Spleen (tissue), 11 donors: ENCODE measurements around the gene NPPB. TPM values are rescaled to one million over a fixed set of nuclear protein-coding genes. Genes with fewer than 3 reads are reported as not detected.

Source experiments
- DNase-seq: peaks from one replicate; pipeline ENCODE4 v3.0.0-alpha.2; 2020
- H3K27ac ChIP-seq, 8 donors: fragments of 200-600 bp; sonication (generic) in 7 of 8; 1 replicate in 4 of 8; 2 replicates in 4 of 8; pipeline versions ENCODE4 v1.5.0 to v1.8.0; 2016 to 2021; ENCODE audit warnings: inconsistent platforms in 4 of 8, mild to moderate bottlenecking in 4 of 8, moderate library complexity in 1 of 8
- H3K27me3 ChIP-seq, 7 donors: fragments of 200-600 bp; sonication (generic) in 6 of 7; replicated peaks in 1 of 7; 1 replicate in 4 of 7; 2 replicates in 3 of 7; pipeline versions ENCODE4 v1.5.0 to v1.8.0; 2016 to 2021; ENCODE audit warnings: inconsistent platforms in 3 of 7, mild to moderate bottlenecking in 1 of 7
- H3K36me3 ChIP-seq, 6 donors: fragments of 200-600 bp; sonication (generic) in 5 of 6; 1 replicate in 4 of 6; 2 replicates in 2 of 6; pipeline versions ENCODE4 v1.5.0 to v1.8.0; 2016 to 2021; ENCODE audit warnings: inconsistent platforms in 2 of 6
- H3K4me1 ChIP-seq, 6 donors: fragments of 200-600 bp; sonication (generic) in 5 of 6; 1 replicate in 3 of 6; 2 replicates in 3 of 6; pipeline versions ENCODE4 v1.5.0 to v1.8.0; 2016 to 2021; ENCODE audit warnings: inconsistent platforms in 3 of 6
- H3K4me3 ChIP-seq, 8 donors: fragments of 200-600 bp; sonication (generic) in 7 of 8; 1 replicate in 4 of 8; 2 replicates in 4 of 8; pipeline versions ENCODE4 v1.5.0 to v1.8.0; 2016 to 2021; ENCODE audit warnings: inconsistent platforms in 4 of 8, mild to moderate bottlenecking in 4 of 8, moderate library complexity in 2 of 8
- H3K9me3 ChIP-seq, 8 donors: fragments of 200-600 bp; sonication (generic) in 7 of 8; 1 replicate in 4 of 8; 2 replicates in 4 of 8; pipeline versions ENCODE4 v1.5.0 to v1.8.0; 2016 to 2021; ENCODE audit warnings: inconsistent platforms in 4 of 8
- CTCF ChIP-seq, 11 experiments: fragments of 200-600 bp in 7 of 11; fragments of 450-650 bp in 4 of 11; sonication (generic) in 4 of 11; IDR thresholded peaks in 8 of 11; conservative IDR thresholded peaks in 3 of 11; 1 replicate in 7 of 11; 2 replicates in 4 of 11; pipeline versions ENCODE4 v1.4.0 to v1.8.0; 2016 to 2021; ENCODE audit warnings: antibody characterized with exemption in 11 of 11, inconsistent platforms in 4 of 11, mild to moderate bottlenecking in 1 of 11
- POLR2A ChIP-seq, 3 donors: fragments of 450-650 bp; IDR thresholded peaks; one replicate each; pipeline ENCODE4 v1.5.1; 2017; ENCODE audit warnings: antibody characterized with exemption in 3 of 3, mild to moderate bottlenecking in 1 of 3
- POLR2AphosphoS5 ChIP-seq, 3 donors: sonication (generic); formaldehyde crosslinking; IDR thresholded peaks; one replicate each; pipeline ENCODE4 v1.5.1; 2017; ENCODE audit warnings: antibody characterized with exemption in 3 of 3
- WGBS, 5 donors: extraction: QIAGEN DNeasy Blood & Tissue Kit in 3 of 5; methylation state at CpG; one replicate each; pipeline versions ENCODE4 v1.1.5 to v1.1.7; 2013 to 2018; 5-methylcytosine and 5-hydroxymethylcytosine counted together
- intact Hi-C: fragments of 100-400 bp; cut with DNase I; formaldehyde crosslinking; loops from one replicate; pipeline ENCODE4 v1.15.0; 2023; ENCODE audit warnings: low total_unique reads
- polyA plus RNA-seq, 3 donors: library from polyadenylated mRNA; stranded (reverse); fragments of 200-250 nt; gene quantifications; one replicate each; pipeline ENCODE4 v1.2.1, GENCODE V29; 2013
- total RNA-seq, 7 donors: library from RNA; depleted of rRNA in 3 of 7; stranded (reverse); fragments of >200 nt in 3 of 7; fragmentation: NEBNext Ultra II Directional in 4 of 7; extraction: Animal tissue kit (Norgen Biotek cat#: 25700) in 4 of 7; gene quantifications; one replicate each; pipeline versions ENCODE4 v1.1.0 to v1.2.1, GENCODE V29; 2016 to 2021
- donor health status: healthy with polysubstance abuse.
- donor health status: DM: no; HTN: no; CAD: no; lungs with moderate emphysema.
- donor health status: DM: no; HTN: no; CAD: no.
- donor health status: Bipolar disorder and iron deficiency.
- donor health status: healthy.
- donor health status: DM: no; HTN: no; CAD: no.
- donor health status: DM: yes; HTN: yes; CAD: no.

Gene NPPB
- total and polyA plus RNA-seq, 10 donors = 0.38 to 0.80 (median 0.57) TPM; not detected in 7

DNA sequence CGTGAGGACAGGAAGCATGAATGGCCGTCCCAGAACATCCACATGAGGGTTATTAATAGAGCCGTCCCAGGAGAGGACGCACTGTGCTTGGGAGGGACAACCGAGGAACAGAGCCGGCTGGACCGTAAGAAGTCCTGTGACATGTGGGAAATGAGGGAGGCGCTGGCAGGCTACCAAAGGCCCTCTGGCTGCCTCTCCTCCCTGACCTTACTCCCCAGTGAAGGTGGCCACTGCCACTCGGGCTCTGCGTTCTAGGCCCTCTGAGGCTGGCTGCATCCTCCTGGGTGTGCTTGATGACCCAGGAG is 15.5 kb upstream of the NPPB start:
- Histone ChIP-seq H3K4me1 (no peaks in the 10 kb centered on the region), H3K27ac (peak overlapping the region in 4 of 8 donors; percentile 38 to 64 (median 50)), H3K4me3 (no peak overlapping the region), H3K9me3 (no peaks in the 10 kb centered on the region), H3K27me3 (peaks cover 0 to 70% (median 0%) of the 10 kb centered on the region in 7 donors), H3K36me3 (no peaks in the 10 kb centered on the region)
- intact Hi-C loops = no loop called here
- WGBS, 5 donors = 53 to 68% (median 61%) methylated on average over 10 of the region's 10 CpGs
- DNase-seq = no peak
- TF ChIP-seq CTCF (IDR thresholded peaks at IDR 0.05 in 8 of 11, conservative IDR thresholded peaks at IDR 0.05 in 3 of 11) (no peak), POLR2AphosphoS5 (IDR thresholded peaks at IDR 0.05) (peak; percentile 52 to 72 (median 70)), POLR2A (IDR thresholded peaks at IDR 0.05) (no peak)

DNA sequence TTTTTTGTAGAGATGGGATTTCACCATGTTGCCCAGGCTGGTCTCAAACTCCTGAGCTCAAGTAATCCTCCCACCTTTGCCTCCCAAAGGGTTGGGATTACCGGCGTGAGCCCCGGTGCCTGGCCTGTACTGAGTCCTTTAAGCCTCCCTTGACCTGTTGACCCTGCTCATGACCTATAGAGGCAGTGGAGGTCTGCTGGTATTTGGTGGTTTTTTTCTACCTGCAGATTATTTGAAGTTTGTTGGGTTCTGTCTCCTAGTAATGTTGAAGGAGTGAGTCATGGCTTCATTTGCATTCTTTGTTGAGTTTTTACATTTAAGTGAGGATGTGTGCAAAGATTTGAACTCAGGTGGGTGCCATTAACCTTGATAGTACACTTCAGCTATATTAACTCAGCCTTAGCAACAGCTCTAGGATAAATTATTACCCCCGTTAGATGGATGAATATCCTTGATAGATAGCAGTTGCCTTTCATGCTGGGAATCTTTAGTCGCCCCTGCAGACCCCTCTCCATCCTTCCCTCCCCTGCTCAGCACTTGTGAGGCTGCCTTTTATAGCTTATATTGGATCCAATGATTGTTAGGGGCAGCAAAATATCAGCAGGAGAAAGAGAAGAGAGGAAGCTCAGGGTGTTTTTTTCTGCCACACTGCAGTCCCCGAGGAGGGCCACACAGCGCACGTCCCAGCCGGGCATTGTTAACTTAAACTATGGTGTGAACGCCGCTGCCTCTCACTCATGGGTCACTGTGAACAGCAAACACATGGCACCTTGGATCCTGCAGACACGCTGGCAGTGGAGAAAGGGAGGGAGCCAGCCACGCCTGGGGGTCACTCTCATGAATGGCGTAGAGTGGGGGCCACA is 14.9 kb upstream of the NPPB start:
- Histone ChIP-seq H3K27me3 (peaks cover 0 to 64% (median 0%) of the 10 kb centered on the region in 7 donors), H3K4me3 (no peak overlapping the region), H3K4me1 (no peaks in the 10 kb centered on the region), H3K9me3 (no peaks in the 10 kb centered on the region), H3K36me3 (no peaks in the 10 kb centered on the region), H3K27ac (peak overlapping the region in 3 of 8 donors; percentile 15 to 53 (median 43))
- intact Hi-C loops = no loop called here
- no peak for DNase-seq
- WGBS, 5 donors = 75 to 79% (median 75%) methylated on average over 10 to 14 of the region's 14 CpGs
- TF ChIP-seq POLR2AphosphoS5 (IDR thresholded peaks at IDR 0.05) (no peak), CTCF (IDR thresholded peaks at IDR 0.05 in 8 of 11, conservative IDR thresholded peaks at IDR 0.05 in 3 of 11) (no peak), POLR2A (IDR thresholded peaks at IDR 0.05) (no peak)

- 49 to 75% (median 71%) methylated on average over 7 of the region's 7 CpGs for WGBS, 5 donors
- no peaks in the 10 kb centered on the region for H3K36me3 ChIP-seq
- no peaks in the 10 kb centered on the region for H3K9me3 ChIP-seq
- H3K4me1 ChIP-seq = no peaks in the 10 kb centered on the region
- H3K27ac ChIP-seq = no peak overlapping the region
- no peak for DNase-seq
- TF ChIP-seq POLR2A (IDR thresholded peaks at IDR 0.05) = no peak
- no peak for TF ChIP-seq CTCF (IDR thresholded peaks at IDR 0.05 in 8 of 11, conservative IDR thresholded peaks at IDR 0.05 in 3 of 11)
- no peak for TF ChIP-seq POLR2AphosphoS5 (IDR thresholded peaks at IDR 0.05)
- no peak overlapping the region for H3K4me3 ChIP-seq
- intact Hi-C loops = no loop called here
- H3K27me3 ChIP-seq = peaks cover 0 to 54% (median 0%) of the 10 kb centered on the region in 7 donors
Measured at GRCh38 chr1:11872545-11872944, 13.8 kb upstream of the NPPB start.

GRCh38 chr1:11869650-11870207 is 11.0 kb upstream of the NPPB start:
- TF ChIP-seq CTCF (IDR thresholded peaks at IDR 0.05 in 8 of 11, conservative IDR thresholded peaks at IDR 0.05 in 3 of 11) (no peak), POLR2AphosphoS5 (IDR thresholded peaks at IDR 0.05) (no peak), POLR2A (IDR thresholded peaks at IDR 0.05) (no peak)
- no peaks in the 10 kb centered on the region for H3K9me3 ChIP-seq
- no peak for DNase-seq
- H3K36me3 ChIP-seq = no peaks in the 10 kb centered on the region
- H3K27ac ChIP-seq = no peak overlapping the region
- intact Hi-C loops = no loop called here
- no peak overlapping the region for H3K4me3 ChIP-seq
- no peaks in the 10 kb centered on the region for H3K4me1 ChIP-seq
- H3K27me3 ChIP-seq = peaks cover 0 to 40% (median 0%) of the 10 kb centered on the region in 7 donors
- 82 to 89% (median 84%) methylated on average over 4 to 5 of the region's 5 CpGs for WGBS, 5 donors
